ENCODE results near the gene DENND5B. TPM values are rescaled to one million over a fixed set of nuclear protein-coding genes. Genes with fewer than 3 reads are reported as not detected.

DENND5B gene
- total RNA-seq, 1 experiment from 2014 or later: 34.9 TPM

- no peak overlapping the region for H3K4me3 Mint-ChIP-seq (ENCODE audit: unreplicated experiment)
- no peaks in the 10 kb centered on the region for H3K9me3 ChIP-seq
- no TSS peak for BruUV-seq (replicated peaks)
- H3K4me3 ChIP-seq (ENCODE audit: low read depth, low read length): no peak overlapping the region
- no peaks in the 10 kb centered on the region for H3K9me3 Mint-ChIP-seq (ENCODE audit: unreplicated experiment)
- peaks cover 24% of the 10 kb centered on the region for H3K4me1 ChIP-seq
- intact Hi-C loops (cut with micrococcal nuclease; ENCODE audit: unreplicated experiment): no loop called here
- no peaks in the 10 kb centered on the region for H3K27me3 ChIP-seq (replicated peaks; ENCODE audit: control insufficient read depth, insufficient read depth, low read length)
- POLR2A ChIA-PET: no interaction called here
- CTCF ChIA-PET: interaction anchor here (0.7 kb wide), 1 partner anchor 166 kb away, joined by 3 read pairs; no protein-coding TSS in a partner anchor
- peaks cover 29% of the 10 kb centered on the region for H3K4me1 Mint-ChIP-seq (ENCODE audit: low read depth, unreplicated experiment)
- TF ChIP-seq CTCF (IDR thresholded peaks at IDR 0.05; ENCODE audit: insufficient read depth in 1 of 2, low read depth in 1 of 2, low read length in 1 of 2, severe bottlenecking in 1 of 2, unreplicated experiment in 1 of 2): no peak
- H3K27me3 Mint-ChIP-seq (ENCODE audit: insufficient read depth, unreplicated experiment): no peaks in the 10 kb centered on the region
- DNase-seq: no peak
- no peak overlapping the region for H3K27ac Mint-ChIP-seq (ENCODE audit: unreplicated experiment)
- no peaks in the 10 kb centered on the region for H3K36me3 Mint-ChIP-seq (ENCODE audit: insufficient read depth, unreplicated experiment)
- H3K36me3 ChIP-seq (ENCODE audit: control insufficient read depth, insufficient read depth, low read length): no peaks in the 10 kb centered on the region
Measured at GRCh38 chr12:31568498-31568897, 22.4 kb downstream of the DENND5B start.

GRCh38 chr12:31567029-31567428 lies 23.9 kb downstream of the DENND5B start:
- no peaks in the 10 kb centered on the region for H3K27me3 ChIP-seq (replicated peaks; ENCODE audit: control insufficient read depth, insufficient read depth, low read length)
- H3K27ac Mint-ChIP-seq (ENCODE audit: unreplicated experiment): no peak overlapping the region
- no peaks in the 10 kb centered on the region for H3K36me3 ChIP-seq (ENCODE audit: control insufficient read depth, insufficient read depth, low read length)
- H3K4me3 ChIP-seq (ENCODE audit: low read depth, low read length): no peak overlapping the region
- intact Hi-C loops (cut with micrococcal nuclease; ENCODE audit: unreplicated experiment): no loop called here
- peaks cover 13% of the 10 kb centered on the region for H3K4me1 ChIP-seq
- no peaks in the 10 kb centered on the region for H3K36me3 Mint-ChIP-seq (ENCODE audit: insufficient read depth, unreplicated experiment)
- no peak for TF ChIP-seq CTCF (IDR thresholded peaks at IDR 0.05; ENCODE audit: insufficient read depth in 1 of 2, low read depth in 1 of 2, low read length in 1 of 2, severe bottlenecking in 1 of 2, unreplicated experiment in 1 of 2)
- ChIA-PET CTCF (no interaction called here), POLR2A (no interaction called here)
- no peaks in the 10 kb centered on the region for H3K27me3 Mint-ChIP-seq (ENCODE audit: insufficient read depth, unreplicated experiment)
- H3K9me3 ChIP-seq: no peaks in the 10 kb centered on the region; the same call in 1 of the 2 replicates
- peaks cover 14% of the 10 kb centered on the region for H3K4me1 Mint-ChIP-seq (ENCODE audit: low read depth, unreplicated experiment)
- BruUV-seq (replicated peaks): no TSS peak
- H3K9me3 Mint-ChIP-seq (ENCODE audit: unreplicated experiment): no peaks in the 10 kb centered on the region
- no peak for DNase-seq
- no peak overlapping the region for H3K4me3 Mint-ChIP-seq (ENCODE audit: unreplicated experiment)

- no peaks in the 10 kb centered on the region; the same call in 1 of the 2 replicates for H3K9me3 ChIP-seq
- BruUV-seq (replicated peaks): no TSS peak
- no peak overlapping the region for H3K27ac Mint-ChIP-seq (ENCODE audit: unreplicated experiment)
- no peaks in the 10 kb centered on the region for H3K27me3 Mint-ChIP-seq (ENCODE audit: insufficient read depth, unreplicated experiment)
- H3K4me1 Mint-ChIP-seq (ENCODE audit: low read depth, unreplicated experiment): peaks cover 13% of the 10 kb centered on the region
- H3K4me3 ChIP-seq (ENCODE audit: low read depth, low read length): no peak overlapping the region
- intact Hi-C loops (cut with micrococcal nuclease; ENCODE audit: unreplicated experiment): no loop called here
- CTCF ChIA-PET: no interaction called here
- H3K9me3 Mint-ChIP-seq (ENCODE audit: unreplicated experiment): no peaks in the 10 kb centered on the region
- TF ChIP-seq CTCF (IDR thresholded peaks at IDR 0.05; ENCODE audit: insufficient read depth in 1 of 2, low read depth in 1 of 2, low read length in 1 of 2, severe bottlenecking in 1 of 2, unreplicated experiment in 1 of 2): no peak
- peaks cover 9% of the 10 kb centered on the region for H3K4me1 ChIP-seq
- no peak overlapping the region for H3K4me3 Mint-ChIP-seq (ENCODE audit: unreplicated experiment)
- H3K36me3 ChIP-seq (ENCODE audit: control insufficient read depth, insufficient read depth, low read length): no peaks in the 10 kb centered on the region
- DNase-seq: no peak
- no peaks in the 10 kb centered on the region for H3K36me3 Mint-ChIP-seq (ENCODE audit: insufficient read depth, unreplicated experiment)
- no peaks in the 10 kb centered on the region for H3K27me3 ChIP-seq (replicated peaks; ENCODE audit: control insufficient read depth, insufficient read depth, low read length)
- POLR2A ChIA-PET: no interaction called here
Measured at GRCh38 chr12:31566547-31566946, 24.4 kb downstream of the DENND5B start.

Data from Caco-2 (cell line).